H1 (cell line): ENCODE data around the gene NMT2. TPM values are rescaled to one million over a fixed set of nuclear protein-coding genes. Genes with fewer than 3 reads are reported as not detected.

Source experiments
- ATF2 ChIP-seq: IDR thresholded peaks from 2 replicates; pipeline ENCODE4 v1.6.1; 2012; ENCODE audit warnings: low read length, inconsistent platforms
- BRCA1 ChIP-seq: IDR thresholded peaks from 2 replicates; pipeline ENCODE4 v1.6.1; 2012; ENCODE audit warnings: low read depth, low read length, improper control_type of control experiment
- CBX8 ChIP-seq: fragments of 300-800, 300-1000 bp; sonication (generic); IDR thresholded peaks from 2 replicates; pipeline ENCODE4 v1.7.1; 2016; ENCODE audit warnings: low read depth, low read length, borderline replicate concordance
- CTBP2 ChIP-seq: IDR thresholded peaks from 2 replicates; pipeline ENCODE4 v1.7.0; 2011; ENCODE audit warnings: borderline replicate concordance, mild to moderate bottlenecking, moderate library complexity, mixed read lengths, low read length; ENCODE audit not compliant: insufficient read depth, insufficient read length
- EGR1 ChIP-seq: IDR thresholded peaks from 2 replicates; pipeline ENCODE4 v1.6.1; 2011; ENCODE audit warnings: low read depth, low read length, borderline replicate concordance
- EP300 ChIP-seq, 2 experiments: IDR thresholded peaks; 1 replicate in 1 of 2; 2 replicates in 1 of 2; pipeline ENCODE4 v1.6.1; 2011 to 2012; ENCODE audit warnings: low read depth in 2 of 2, low read length in 2 of 2, mild to moderate bottlenecking in 2 of 2, borderline replicate concordance in 1 of 2, inconsistent platforms in 1 of 2, moderate library complexity in 1 of 2
- EZH2 ChIP-seq: fragments of 200-600 bp; sonication (generic); IDR thresholded peaks from 2 replicates; pipeline ENCODE4 v1.7.1; 2012; ENCODE audit warnings: low read depth, mild to moderate bottlenecking, moderate library complexity, low read length, inconsistent platforms; ENCODE audit not compliant: severe bottlenecking
- GABPA ChIP-seq: IDR thresholded peaks from 2 replicates; pipeline ENCODE4 v1.6.1; 2011; ENCODE audit warnings: mild to moderate bottlenecking, low read length, moderate library complexity, borderline replicate concordance; ENCODE audit not compliant: insufficient read depth
- KDM1A ChIP-seq: fragments of 200-600, 300-600 bp; sonication (generic); IDR thresholded peaks from 2 replicates; pipeline ENCODE4 v1.7.1; 2016; ENCODE audit warnings: mild to moderate bottlenecking, low read length, borderline replicate concordance
- KDM4A ChIP-seq: IDR thresholded peaks from one replicate; pipeline ENCODE4 v1.7.1; 2012; ENCODE audit warnings: low read depth, mild to moderate bottlenecking, moderate library complexity, low read length, inconsistent platforms; ENCODE audit not compliant: severe bottlenecking
- MAFK ChIP-seq: IDR thresholded peaks from 2 replicates; pipeline ENCODE4 v1.6.1; 2012; ENCODE audit warnings: low read depth, mild to moderate bottlenecking, improper control_type of control experiment, low read length
- PHF8 ChIP-seq: fragments of 200-600 bp; sonication (generic); conservative IDR thresholded peaks from 2 replicates; pipeline ENCODE4 v1.7.1; 2012; ENCODE audit warnings: low read depth, mild to moderate bottlenecking, inconsistent platforms, low read length, moderate library complexity
- POLR2AphosphoS5 ChIP-seq: IDR thresholded peaks from 2 replicates; pipeline ENCODE4 v1.6.1; 2011; ENCODE audit warnings: low read depth, low read length
- RAD21 ChIP-seq, 2 experiments: IDR thresholded peaks in 1 of 2; conservative IDR thresholded peaks in 1 of 2; 2 replicates each; pipeline ENCODE4 v1.6.1; 2011; ENCODE audit warnings: low read depth in 2 of 2, low read length in 2 of 2, improper control_type of control experiment in 1 of 2, inconsistent platforms in 1 of 2, mild to moderate bottlenecking in 1 of 2, moderate library complexity in 1 of 2
- RNF2 ChIP-seq: fragments of 200-900, 300-1000 bp; sonication (generic); IDR thresholded peaks from 2 replicates; pipeline ENCODE4 v1.7.1; 2016; ENCODE audit warnings: borderline replicate concordance, low read depth, mild to moderate bottlenecking, antibody characterized with exemption, low read length; ENCODE audit not compliant: poor library complexity, severe bottlenecking; ENCODE audit errors: missing control alignments
- SAP30 ChIP-seq: fragments of 300-600 bp; sonication (generic); IDR thresholded peaks from 2 replicates; pipeline ENCODE4 v1.7.1; 2012; ENCODE audit warnings: low read length, moderate library complexity, mild to moderate bottlenecking, inconsistent platforms; ENCODE audit not compliant: insufficient read depth, insufficient replicate concordance
- SIN3A ChIP-seq, 2 experiments: IDR thresholded peaks in 1 of 2; conservative IDR thresholded peaks in 1 of 2; 2 replicates each; pipeline ENCODE4 v1.6.1; 2011 to 2012; ENCODE audit warnings: low read length in 2 of 2, improper control_type of control experiment in 1 of 2, low read depth in 1 of 2, mild to moderate bottlenecking in 1 of 2
- SIX5 ChIP-seq: IDR thresholded peaks from 2 replicates; pipeline ENCODE4 v1.6.1; 2011; ENCODE audit warnings: mild to moderate bottlenecking, low read depth, low read length
- TAF1 ChIP-seq: IDR thresholded peaks from 2 replicates; pipeline ENCODE4 v1.6.1; 2011; ENCODE audit warnings: mild to moderate bottlenecking, low read depth, low read length
- TAF7 ChIP-seq: optimal IDR thresholded peaks from 2 replicates; pipeline ENCODE3; 2011; ENCODE audit warnings: low read depth, mild to moderate bottlenecking, inconsistent platforms, low read length, moderate library complexity, borderline replicate concordance
- polyA plus RNA-seq, 7 experiments: library from polyadenylated mRNA; depleted of rRNA in 3 of 7; stranded (reverse) in 5 of 7; unstranded in 2 of 7; fragments of >200 nt in 5 of 7; fragments of 200-250 nt in 2 of 7; gene quantifications; 1 replicate in 5 of 7; 2 replicates in 1 of 7; 4 replicates in 1 of 7; pipeline versions ENCODE4 v1.2.1 to v1.2.3, GENCODE V29; 2011 to 2013; ENCODE audit warnings: missing spikeins in 2 of 7, mixed read lengths in 2 of 7
- total RNA-seq: library from RNA; stranded (reverse); fragmentation: NEBNext Ultra II Directional; extraction: Animal tissue kit (Norgen Biotek cat#: 25700); gene quantifications from 2 replicates; pipeline ENCODE4 v1.2.1, GENCODE V29; 2021

The NMT2 gene
- total and polyA plus RNA-seq, 2 of the 8 experiments (the other 6 are each of a cell fraction or from before 2014, with no cell fraction given), result 4.4 to 15.4 TPM

DNA sequence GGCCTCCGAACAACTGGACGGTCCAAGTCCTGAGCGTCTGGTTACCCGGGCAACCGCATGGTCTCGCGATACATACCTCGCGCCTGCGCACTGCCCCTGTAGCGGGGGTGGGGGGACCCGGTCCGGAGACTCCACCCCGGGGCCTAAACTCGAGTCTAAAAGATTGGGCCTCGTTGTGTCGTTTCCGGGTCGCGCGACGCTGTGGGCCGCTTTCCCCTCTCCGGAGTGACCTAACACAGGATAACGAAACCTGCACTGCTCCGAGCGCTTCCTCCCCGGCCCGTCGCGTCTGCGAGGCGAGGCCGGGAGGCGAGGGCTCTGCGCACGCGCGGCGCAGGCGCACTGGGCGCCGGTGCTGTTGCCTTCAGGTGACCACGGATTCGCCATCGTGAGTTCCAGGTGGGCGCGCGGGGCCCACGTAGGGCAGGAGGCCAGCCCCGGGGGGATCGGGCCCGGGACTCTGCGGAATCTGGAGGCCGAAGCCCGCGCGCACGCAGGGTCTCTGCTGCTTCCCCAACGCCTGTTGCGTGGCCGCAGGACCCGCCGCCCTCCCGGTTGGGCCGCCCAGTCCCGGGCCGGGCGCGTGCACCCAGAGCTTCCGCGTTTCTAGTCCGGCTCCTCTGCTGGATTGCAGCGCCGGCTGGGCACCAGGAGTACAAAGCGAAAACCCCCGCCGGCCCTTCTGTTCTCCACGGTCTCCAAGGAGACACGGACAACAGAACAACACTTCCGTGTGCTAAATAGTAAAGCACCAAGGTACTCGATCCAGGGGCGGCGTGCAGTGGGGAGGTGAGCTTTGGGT, 71.3 kb downstream of the NMT2 start, which contains the start of gene RPP38 (continued):
- TF ChIP-seq CBX8 (no peak), EP300 (IDR thresholded peaks at IDR 0.05; ENCODE audit: borderline replicate concordance in 1 of 2, low read depth in 2 of 2, low read length in 2 of 2) (no peak), KDM4A (peak; percentile 35), TAF7 (no peak), POLR2AphosphoS5 (peak; percentile 27), BRCA1 (peak; percentile 76), MAFK (no peak), RNF2 (no peak), KDM1A (no peak), ATF2 (no peak), PHF8 (peak; percentile 93), EZH2 (no peak), GABPA (no peak), RAD21 (IDR thresholded peaks at IDR 0.05 in 1 of 2, conservative IDR thresholded peaks at IDR 0.05 in 1 of 2; ENCODE audit: low read depth in 2 of 2, low read length in 2 of 2) (no peak), SIX5 (no peak), CTBP2 (no peak), TAF1 (peak; percentile 77; the same call in 1 of the 2 replicates), SAP30 (no peak), SIN3A (conservative IDR thresholded peaks at IDR 0.05 in 1 of 2, IDR thresholded peaks at IDR 0.05 in 1 of 2; ENCODE audit: low read depth in 1 of 2, low read length in 2 of 2) (peak in 1 of 2 experiments; percentile 93; a peak in 1 of 4 replicates), EGR1 (peak; percentile 72; the same call in 1 of the 2 replicates)
